ENCODE results near the gene DYNLT3.

The DYNLT3 gene

GRCh38 chrX:37847733-37848197, 394 bp upstream of the DYNLT3 start:
- peaks cover 2% of the 10 kb centered on the region for H3K4me1 ChIP-seq
- H3K9me3 ChIP-seq (ENCODE audit: control insufficient read depth, low read length) = no peaks in the 10 kb centered on the region
- no peak overlapping the region for H3K9ac ChIP-seq
- H3K4me2 ChIP-seq (ENCODE audit: low read length) = peak overlapping the region; percentile 76
- H3K36me3 ChIP-seq (ENCODE audit: control insufficient read depth, insufficient read depth, low read length) = no peaks in the 10 kb centered on the region
- no peaks in the 10 kb centered on the region for H3K79me2 ChIP-seq
- H3K27ac ChIP-seq = peak overlapping the region; percentile 71
- TF ChIP-seq CTCF (IDR thresholded peaks at IDR 0.05) = no peak
- peak overlapping the region; percentile 63 for H3K4me3 ChIP-seq (ENCODE audit: low read depth, low read length)
- peak overlapping the region; percentile 75 for H2AFZ ChIP-seq
- no peaks in the 10 kb centered on the region for H3K27me3 ChIP-seq (ENCODE audit: control insufficient read depth, insufficient read depth, low read length)

- no peaks in the 10 kb centered on the region for H3K79me2 ChIP-seq
- no peaks in the 10 kb centered on the region for H3K9me3 ChIP-seq (ENCODE audit: control insufficient read depth, low read length)
- H3K4me2 ChIP-seq (ENCODE audit: low read length) = peak overlapping the region; percentile 73
- peak overlapping the region; percentile 75 for H2AFZ ChIP-seq
- peaks cover 2% of the 10 kb centered on the region for H3K4me1 ChIP-seq
- H3K27ac ChIP-seq = peak overlapping the region; percentile 71
- no peak for TF ChIP-seq CTCF (IDR thresholded peaks at IDR 0.05)
- H3K4me3 ChIP-seq (ENCODE audit: low read depth, low read length) = peak overlapping the region; percentile 63
- H3K36me3 ChIP-seq (ENCODE audit: control insufficient read depth, insufficient read depth, low read length) = no peaks in the 10 kb centered on the region
- H3K27me3 ChIP-seq (ENCODE audit: control insufficient read depth, insufficient read depth, low read length) = no peaks in the 10 kb centered on the region
- no peak overlapping the region for H3K9ac ChIP-seq
Measured at GRCh38 chrX:37846558-37846933, 825 bp downstream of the DYNLT3 start.

GRCh38 chrX:37846141-37846540, 1.2 kb downstream of the DYNLT3 start:
- H3K36me3 ChIP-seq (ENCODE audit: control insufficient read depth, insufficient read depth, low read length) = no peaks in the 10 kb centered on the region
- H3K79me2 ChIP-seq = no peaks in the 10 kb centered on the region
- peak overlapping the region; percentile 28 for H2AFZ ChIP-seq
- H3K4me3 ChIP-seq (ENCODE audit: low read depth, low read length) = no peak overlapping the region
- no peak overlapping the region for H3K27ac ChIP-seq
- TF ChIP-seq CTCF (IDR thresholded peaks at IDR 0.05) = no peak
- H3K4me2 ChIP-seq (ENCODE audit: low read length) = no peak overlapping the region
- no peak overlapping the region for H3K9ac ChIP-seq
- no peaks in the 10 kb centered on the region for H3K27me3 ChIP-seq (ENCODE audit: control insufficient read depth, insufficient read depth, low read length)
- H3K4me1 ChIP-seq = peaks cover 2% of the 10 kb centered on the region
- H3K9me3 ChIP-seq (ENCODE audit: control insufficient read depth, low read length) = no peaks in the 10 kb centered on the region

GRCh38 chrX:37844622-37845021, 2.7 kb downstream of the DYNLT3 start:
- no peak overlapping the region for H2AFZ ChIP-seq
- H3K27ac ChIP-seq = no peak overlapping the region
- peaks cover 2% of the 10 kb centered on the region for H3K4me1 ChIP-seq
- no peak overlapping the region for H3K9ac ChIP-seq
- no peak overlapping the region for H3K4me3 ChIP-seq (ENCODE audit: low read depth, low read length)
- H3K4me2 ChIP-seq (ENCODE audit: low read length) = no peak overlapping the region
- no peaks in the 10 kb centered on the region for H3K27me3 ChIP-seq (ENCODE audit: control insufficient read depth, insufficient read depth, low read length)
- TF ChIP-seq CTCF (IDR thresholded peaks at IDR 0.05) = no peak
- no peaks in the 10 kb centered on the region for H3K9me3 ChIP-seq (ENCODE audit: control insufficient read depth, low read length)
- no peaks in the 10 kb centered on the region for H3K79me2 ChIP-seq
- H3K36me3 ChIP-seq (ENCODE audit: control insufficient read depth, insufficient read depth, low read length) = no peaks in the 10 kb centered on the region

- H3K4me1 ChIP-seq = no peaks in the 10 kb centered on the region
- no peak overlapping the region for H2AFZ ChIP-seq
- no peak overlapping the region for H3K9ac ChIP-seq
- no peaks in the 10 kb centered on the region for H3K79me2 ChIP-seq
- no peak overlapping the region for H3K4me2 ChIP-seq (ENCODE audit: low read length)
- H3K27me3 ChIP-seq (ENCODE audit: control insufficient read depth, insufficient read depth, low read length) = no peaks in the 10 kb centered on the region
- H3K27ac ChIP-seq = no peak overlapping the region
- TF ChIP-seq CTCF (IDR thresholded peaks at IDR 0.05) = no peak
- no peaks in the 10 kb centered on the region for H3K36me3 ChIP-seq (ENCODE audit: control insufficient read depth, insufficient read depth, low read length)
- no peak overlapping the region for H3K4me3 ChIP-seq (ENCODE audit: low read depth, low read length)
- no peaks in the 10 kb centered on the region for H3K9me3 ChIP-seq (ENCODE audit: control insufficient read depth, low read length)
Measured at GRCh38 chrX:37840931-37841330, 6.4 kb downstream of the DYNLT3 start.
